Astrocyte of the cerebellum (primary cell): ENCODE results near the gene RELT.

Experiments used
- DNase-seq: peaks from one replicate; pipeline ENCODE4 v3.0.0-alpha.2; 2011; ENCODE audit warnings: low read depth
- H3K4me3 ChIP-seq: 2 replicates; pipeline ENCODE4 v1.5.1; 2011; ENCODE audit warnings: mild to moderate bottlenecking, low read depth, low read length, moderate library complexity
- in situ Hi-C: cut with HindIII; loops from 2 replicates; pipeline ENCODE4 v1.10.0; 2017; ENCODE audit warnings: low sequenced_read_pairs
- TF ChIP-seq, protein P1 (sequence below): IDR thresholded peaks from 2 replicates; pipeline ENCODE4 v1.5.1; 2012; ENCODE audit warnings: low read length, low read depth, moderate library complexity, mild to moderate bottlenecking; ENCODE audit errors: missing control alignments

RELT gene

GRCh38 chr11:73333173-73333572 is 43.0 kb upstream of the RELT start:
- TF ChIP-seq, protein P1, sequence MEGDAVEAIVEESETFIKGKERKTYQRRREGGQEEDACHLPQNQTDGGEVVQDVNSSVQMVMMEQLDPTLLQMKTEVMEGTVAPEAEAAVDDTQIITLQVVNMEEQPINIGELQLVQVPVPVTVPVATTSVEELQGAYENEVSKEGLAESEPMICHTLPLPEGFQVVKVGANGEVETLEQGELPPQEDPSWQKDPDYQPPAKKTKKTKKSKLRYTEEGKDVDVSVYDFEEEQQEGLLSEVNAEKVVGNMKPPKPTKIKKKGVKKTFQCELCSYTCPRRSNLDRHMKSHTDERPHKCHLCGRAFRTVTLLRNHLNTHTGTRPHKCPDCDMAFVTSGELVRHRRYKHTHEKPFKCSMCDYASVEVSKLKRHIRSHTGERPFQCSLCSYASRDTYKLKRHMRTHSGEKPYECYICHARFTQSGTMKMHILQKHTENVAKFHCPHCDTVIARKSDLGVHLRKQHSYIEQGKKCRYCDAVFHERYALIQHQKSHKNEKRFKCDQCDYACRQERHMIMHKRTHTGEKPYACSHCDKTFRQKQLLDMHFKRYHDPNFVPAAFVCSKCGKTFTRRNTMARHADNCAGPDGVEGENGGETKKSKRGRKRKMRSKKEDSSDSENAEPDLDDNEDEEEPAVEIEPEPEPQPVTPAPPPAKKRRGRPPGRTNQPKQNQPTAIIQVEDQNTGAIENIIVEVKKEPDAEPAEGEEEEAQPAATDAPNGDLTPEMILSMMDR, result no peak
- in situ Hi-C loops, result no loop called here
- DNase-seq, result no peak

DNA sequence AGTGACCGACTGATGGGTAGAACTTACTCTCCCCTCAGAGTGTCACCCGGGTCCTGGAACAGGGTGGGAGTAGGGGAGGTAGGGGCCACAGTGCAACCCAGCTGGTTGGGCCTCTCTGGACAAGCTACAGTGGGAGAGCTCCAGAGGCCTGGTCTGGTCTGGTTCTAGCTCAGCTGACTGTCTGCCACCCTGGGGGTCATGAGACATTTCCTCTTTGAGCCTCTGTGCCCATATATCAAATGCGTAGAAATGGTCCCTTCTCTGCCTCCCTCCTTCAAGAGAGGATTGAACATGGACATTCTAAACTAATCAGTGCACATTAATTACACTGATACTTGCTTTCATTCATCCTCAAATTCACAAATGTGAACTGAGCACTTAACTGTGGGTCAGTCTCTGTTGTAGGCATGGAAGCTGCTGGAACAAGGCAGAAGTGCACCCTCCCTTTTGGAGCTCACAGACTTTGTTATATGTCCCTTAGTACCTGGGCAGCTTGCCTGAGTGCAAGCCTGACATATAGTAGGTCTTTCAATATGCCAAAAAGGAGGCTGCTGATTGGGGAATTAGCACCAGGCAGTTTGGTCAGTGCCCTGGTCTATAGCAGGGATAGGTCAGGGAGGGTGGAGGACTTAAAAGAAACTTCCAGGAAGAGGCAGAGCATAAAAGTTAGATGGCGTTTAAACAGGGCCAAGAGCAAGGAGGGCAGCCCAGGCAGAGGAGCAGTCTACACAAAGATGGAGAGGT is 42.4 kb upstream of the RELT start:
- DNase-seq, result no peak
- TF ChIP-seq, protein P1, result no peak
- no peak overlapping the region for H3K4me3 ChIP-seq
- in situ Hi-C loops, result no loop called here

More at GRCh38 chr11:73333173-73333572, 43.0 kb upstream of the RELT start:
- H3K4me3 ChIP-seq, result no peak overlapping the region

DNA sequence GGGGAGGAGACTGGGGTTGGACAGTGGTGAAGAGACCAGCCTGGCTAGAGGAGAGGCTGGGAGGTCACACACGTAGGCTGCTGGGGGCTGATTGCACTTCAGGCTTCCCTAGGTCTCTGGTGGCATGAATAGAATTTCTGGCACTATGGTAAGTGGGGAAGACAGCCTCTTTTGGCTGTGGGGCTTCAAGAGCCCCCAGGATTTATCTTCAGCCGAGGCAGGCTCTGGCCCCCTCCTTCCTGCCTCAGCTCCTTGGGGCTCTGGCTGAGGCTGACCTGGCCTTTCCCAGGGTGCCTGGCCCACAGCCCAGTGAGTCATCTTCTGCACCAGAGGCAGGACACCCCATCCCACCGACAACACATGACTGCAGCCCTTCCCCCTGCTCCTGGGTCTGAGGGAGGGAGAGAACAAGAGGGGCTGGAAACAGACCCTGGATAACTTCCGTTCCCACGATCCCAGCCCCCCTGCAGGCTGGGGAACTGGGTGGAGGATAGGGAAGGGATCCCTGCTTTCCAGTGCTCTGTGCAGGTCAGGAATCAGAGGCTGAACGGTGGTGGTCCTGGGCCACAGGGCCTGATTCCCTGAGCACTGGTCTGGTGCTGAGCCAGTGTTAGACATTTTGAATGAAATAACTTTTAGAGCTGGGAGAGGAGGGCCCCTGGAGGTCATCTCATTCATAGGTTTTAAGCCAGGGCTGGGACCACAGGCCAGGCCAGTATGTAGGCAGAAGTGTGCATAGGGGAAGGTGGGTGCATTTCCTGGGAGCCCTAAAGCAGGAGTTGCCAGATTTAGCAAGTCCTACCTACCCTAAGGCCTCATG is 41.6 kb upstream of the RELT start:
- H3K4me3 ChIP-seq, result no peak overlapping the region
- no peak for DNase-seq
- TF ChIP-seq, protein P1, result no peak
- in situ Hi-C loops, result loop anchor here (5.0 kb wide), 1 partner anchor 97 kb away; no protein-coding TSS in a partner anchor

DNA sequence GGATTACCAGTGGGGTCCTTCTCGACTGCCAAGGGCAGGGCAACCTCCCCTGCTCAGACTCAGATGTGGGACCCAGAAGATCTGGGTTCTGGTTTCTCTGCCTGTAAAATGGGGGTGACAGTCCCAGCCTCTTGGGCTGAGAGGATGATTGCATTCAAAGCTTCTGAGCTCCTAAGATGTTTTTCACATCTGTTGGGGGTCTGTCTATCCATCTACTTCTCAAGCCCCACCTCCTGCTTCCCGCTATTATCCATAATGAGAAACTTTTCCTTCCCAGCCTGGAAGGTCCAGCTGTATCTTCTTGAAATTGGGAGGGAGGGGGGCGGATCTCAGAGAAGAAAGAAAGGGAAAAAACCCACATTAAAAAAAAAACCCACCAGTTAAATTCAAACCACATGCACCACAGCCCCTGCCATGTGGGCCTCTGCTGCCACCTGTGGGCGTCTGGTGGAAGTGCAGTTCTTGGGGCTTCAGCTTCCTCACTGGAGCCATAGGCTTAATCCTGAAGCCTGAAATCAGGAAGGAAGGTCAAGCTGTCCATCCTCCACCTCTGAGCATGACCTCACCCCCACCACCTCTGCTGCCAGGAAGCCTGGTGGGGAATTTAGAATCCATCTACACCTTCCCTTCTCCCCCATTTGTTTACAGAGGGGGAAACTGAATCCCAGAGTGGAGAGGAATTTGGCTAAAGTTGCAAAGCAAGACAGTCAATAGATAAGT is 40.8 kb upstream of the RELT start:
- in situ Hi-C loops, result loop anchor here (5.0 kb wide), 1 partner anchor 98 kb away; no protein-coding TSS in a partner anchor
- no peak overlapping the region for H3K4me3 ChIP-seq
- TF ChIP-seq, protein P1, result peak; percentile 99
- DNase-seq, result peak; percentile 73

GRCh38 chr11:73337846-73338245 is 38.4 kb upstream of the RELT start:
- in situ Hi-C loops, result loop anchor here (5.0 kb wide), 1 partner anchor 101 kb away; no protein-coding TSS in a partner anchor
- TF ChIP-seq, protein P1, result no peak
- no peak overlapping the region for H3K4me3 ChIP-seq
- no peak for DNase-seq

GRCh38 chr11:73338279-73338678 is 37.9 kb upstream of the RELT start:
- TF ChIP-seq, protein P1, result no peak
- no peak overlapping the region for H3K4me3 ChIP-seq
- no peak for DNase-seq
- in situ Hi-C loops, result loop anchor here (5.0 kb wide), 1 partner anchor 101 kb away; no protein-coding TSS in a partner anchor
